Naive B cell (primary cell): ENCODE data around the gene PACRG. TPM values are rescaled to one million over a fixed set of nuclear protein-coding genes. Genes with fewer than 3 reads are reported as not detected.

Source experiments
- ATAC-seq, 2 donors: fragments of 150-1000 bp; cut with Tn5 transposase; 2 replicates each; pipeline ENCODE4 v1.10.0; 2021; ENCODE audit warnings: low read depth in 2 of 2, mild to moderate bottlenecking in 2 of 2, moderate library complexity in 2 of 2
- DNase-seq: peaks from one replicate; pipeline ENCODE4 v3.0.0; 2022
- H3K27ac Mint-ChIP-seq, 6 donors: one replicate each; pipeline ENCODE4 v1.8.0; 2020 to 2022; ENCODE audit warnings: mild to moderate bottlenecking in 6 of 6, mixed read lengths in 6 of 6, moderate library complexity in 5 of 6, inconsistent platforms in 2 of 6
- H3K27me3 Mint-ChIP-seq, 3 donors: one replicate each; pipeline ENCODE4 v1.8.0; 2021 to 2022; ENCODE audit warnings: mixed read lengths in 3 of 3, mild to moderate bottlenecking in 1 of 3
- H3K36me3 Mint-ChIP-seq, 2 donors: one replicate each; pipeline ENCODE4 v1.8.0; 2020 to 2022; ENCODE audit warnings: mixed read lengths in 2 of 2, inconsistent platforms in 1 of 2, mild to moderate bottlenecking in 1 of 2
- H3K4me1 Mint-ChIP-seq, 3 donors: one replicate each; pipeline ENCODE4 v1.8.0; 2020 to 2022; ENCODE audit warnings: mixed read lengths in 3 of 3, inconsistent platforms in 1 of 3, mild to moderate bottlenecking in 1 of 3, moderate library complexity in 1 of 3
- H3K4me3 Mint-ChIP-seq, 8 donors: one replicate each; pipeline ENCODE4 v1.8.0; 2020 to 2022; ENCODE audit warnings: mild to moderate bottlenecking in 8 of 8, mixed read lengths in 8 of 8, moderate library complexity in 8 of 8, inconsistent platforms in 2 of 8
- H3K9me3 Mint-ChIP-seq, 7 donors: one replicate each; pipeline ENCODE4 v1.8.0; 2020 to 2022; ENCODE audit warnings: mixed read lengths in 7 of 7, mild to moderate bottlenecking in 5 of 7, inconsistent platforms in 2 of 7, moderate library complexity in 1 of 7
- polyA plus RNA-seq, 6 donors: library from polyadenylated mRNA; unstranded; fragments of 300-500 nt; fragmentation: Illumina TruSeq; gene quantifications; one replicate each; pipeline ENCODE4 v1.2.3, GENCODE V29; 2021; ENCODE audit warnings: low read depth in 6 of 6

The PACRG gene
- polyA plus RNA-seq, 6 donors from 2014 or later = not detected

- Mint-ChIP-seq H3K27ac (peak overlapping the region in 1 of 6 donors; percentile 24), H3K4me1 (peaks cover 0 to 9% (median 0%) of the 10 kb centered on the region in 3 donors)
Measured at GRCh38 chr6:163252061-163252591, 524.4 kb downstream of the PACRG start.

GRCh38 chr6:163253556-163254213 is 525.9 kb downstream of the PACRG start:
- peak overlapping the region in 1 of 6 donors; percentile 54 for H3K27ac Mint-ChIP-seq
- DNase-seq = no peak
- no peak overlapping the region for H3K4me3 Mint-ChIP-seq
- ATAC-seq = no peak
- no peaks in the 10 kb centered on the region for H3K36me3 Mint-ChIP-seq
- peaks cover 0 to 9% (median 0%) of the 10 kb centered on the region in 3 donors for H3K4me1 Mint-ChIP-seq
- H3K9me3 Mint-ChIP-seq = no peaks in the 10 kb centered on the region
- H3K27me3 Mint-ChIP-seq = peaks cover 0 to 14% (median 5%) of the 10 kb centered on the region in 3 donors

More at GRCh38 chr6:163252061-163252591, 524.4 kb downstream of the PACRG start:
- DNase-seq (no peak), ATAC-seq (no peak)
- Mint-ChIP-seq H3K27me3 (peaks cover 10 to 18% (median 11%) of the 10 kb centered on the region in 3 donors), H3K4me3 (no peak overlapping the region), H3K9me3 (no peaks in the 10 kb centered on the region), H3K36me3 (no peaks in the 10 kb centered on the region)

GRCh38 chr6:163254341-163254835 is 526.6 kb downstream of the PACRG start:
- no peak for DNase-seq
- Mint-ChIP-seq H3K36me3 (no peaks in the 10 kb centered on the region), H3K27me3 (peaks cover 5 to 21% (median 6%) of the 10 kb centered on the region in 3 donors), H3K9me3 (no peaks in the 10 kb centered on the region), H3K27ac (no peak overlapping the region), H3K4me1 (peaks cover 0 to 10% (median 0%) of the 10 kb centered on the region in 3 donors), H3K4me3 (no peak overlapping the region)
- ATAC-seq = no peak

GRCh38 chr6:163255265-163255664 is 527.5 kb downstream of the PACRG start:
- Mint-ChIP-seq H3K4me1 (peaks cover 4 to 11% (median 5%) of the 10 kb centered on the region in 3 donors), H3K27me3 (peaks cover 11 to 28% (median 15%) of the 10 kb centered on the region in 3 donors), H3K4me3 (no peak overlapping the region), H3K36me3 (no peaks in the 10 kb centered on the region), H3K9me3 (peaks cover 0 to 2% (median 0%) of the 10 kb centered on the region in 7 donors), H3K27ac (no peak overlapping the region)
- DNase-seq (no peak), ATAC-seq (no peak)

GRCh38 chr6:163259689-163260088 is 531.9 kb downstream of the PACRG start:
- no peak for DNase-seq
- H3K36me3 Mint-ChIP-seq = no peaks in the 10 kb centered on the region
- ATAC-seq = no peak
- peaks cover 9 to 20% (median 12%) of the 10 kb centered on the region in 3 donors for H3K4me1 Mint-ChIP-seq
- H3K27me3 Mint-ChIP-seq = peaks cover 13 to 30% (median 22%) of the 10 kb centered on the region in 3 donors
- peaks cover 0 to 2% (median 0%) of the 10 kb centered on the region in 7 donors for H3K9me3 Mint-ChIP-seq
- peak overlapping the region in 1 of 6 donors; percentile 55 for H3K27ac Mint-ChIP-seq
- H3K4me3 Mint-ChIP-seq = peak overlapping the region in 1 of 8 donors; percentile 23

- peaks cover 0 to 2% (median 0%) of the 10 kb centered on the region in 7 donors for H3K9me3 Mint-ChIP-seq
- H3K4me1 Mint-ChIP-seq = peaks cover 9 to 20% (median 12%) of the 10 kb centered on the region in 3 donors
- H3K4me3 Mint-ChIP-seq = peak overlapping the region in 6 of 8 donors; percentile 23 to 62 (median 48)
- ATAC-seq = peak in 1 of 2 donors; percentile 27
- H3K27me3 Mint-ChIP-seq = peaks cover 13 to 25% (median 22%) of the 10 kb centered on the region in 3 donors
- no peak for DNase-seq
- no peaks in the 10 kb centered on the region for H3K36me3 Mint-ChIP-seq
- peak overlapping the region in 1 of 6 donors; percentile 55 for H3K27ac Mint-ChIP-seq
Measured at GRCh38 chr6:163260111-163260895, 532.5 kb downstream of the PACRG start.

GRCh38 chr6:163260911-163261310 is 533.1 kb downstream of the PACRG start:
- Mint-ChIP-seq H3K27ac (peak overlapping the region in 1 of 6 donors; percentile 54), H3K9me3 (peaks cover 0 to 2% (median 0%) of the 10 kb centered on the region in 7 donors), H3K4me1 (peaks cover 9 to 20% (median 12%) of the 10 kb centered on the region in 3 donors), H3K4me3 (peak overlapping the region in 3 of 8 donors; percentile 42 to 62 (median 45)), H3K27me3 (peaks cover 13 to 25% (median 22%) of the 10 kb centered on the region in 3 donors), H3K36me3 (no peaks in the 10 kb centered on the region)
- ATAC-seq (no peak), DNase-seq (no peak)

GRCh38 chr6:163261361-163261760 is 533.6 kb downstream of the PACRG start:
- no peak overlapping the region for H3K27ac Mint-ChIP-seq
- H3K27me3 Mint-ChIP-seq = peaks cover 13 to 28% (median 22%) of the 10 kb centered on the region in 3 donors
- no peak overlapping the region for H3K4me3 Mint-ChIP-seq
- no peak for ATAC-seq
- H3K36me3 Mint-ChIP-seq = no peaks in the 10 kb centered on the region
- peaks cover 9 to 20% (median 12%) of the 10 kb centered on the region in 3 donors for H3K4me1 Mint-ChIP-seq
- H3K9me3 Mint-ChIP-seq = peaks cover 0 to 2% (median 0%) of the 10 kb centered on the region in 7 donors
- no peak for DNase-seq

GRCh38 chr6:163262080-163262479 is 534.3 kb downstream of the PACRG start:
- no peak overlapping the region for H3K4me3 Mint-ChIP-seq

GRCh38 chr6:163263196-163263595 is 535.4 kb downstream of the PACRG start:
- no peak overlapping the region for H3K27ac Mint-ChIP-seq
- DNase-seq (no peak), ATAC-seq (no peak)
- peaks cover 9 to 20% (median 12%) of the 10 kb centered on the region in 3 donors for H3K4me1 Mint-ChIP-seq
- H3K4me3 Mint-ChIP-seq = no peak overlapping the region
- H3K36me3 Mint-ChIP-seq = no peaks in the 10 kb centered on the region
- H3K27me3 Mint-ChIP-seq = peaks cover 20 to 31% (median 22%) of the 10 kb centered on the region in 3 donors
- peaks cover 0 to 2% (median 0%) of the 10 kb centered on the region in 7 donors for H3K9me3 Mint-ChIP-seq

More at GRCh38 chr6:163262080-163262479, 534.3 kb downstream of the PACRG start:
- Mint-ChIP-seq H3K36me3 (no peaks in the 10 kb centered on the region), H3K27me3 (peaks cover 20 to 32% (median 22%) of the 10 kb centered on the region in 3 donors), H3K27ac (no peak overlapping the region), H3K9me3 (peaks cover 0 to 2% (median 0%) of the 10 kb centered on the region in 7 donors), H3K4me1 (peaks cover 9 to 20% (median 12%) of the 10 kb centered on the region in 3 donors)
- DNase-seq (no peak), ATAC-seq (no peak)

- ATAC-seq = no peak
- H3K4me3 Mint-ChIP-seq = no peak overlapping the region
- H3K9me3 Mint-ChIP-seq = peaks cover 0 to 2% (median 0%) of the 10 kb centered on the region in 7 donors
- peaks cover 18 to 31% (median 20%) of the 10 kb centered on the region in 3 donors for H3K27me3 Mint-ChIP-seq
- H3K4me1 Mint-ChIP-seq = peaks cover 9 to 20% (median 12%) of the 10 kb centered on the region in 3 donors
- no peak for DNase-seq
- no peak overlapping the region for H3K27ac Mint-ChIP-seq
- H3K36me3 Mint-ChIP-seq = no peaks in the 10 kb centered on the region
Measured at GRCh38 chr6:163263998-163264661, 536.4 kb downstream of the PACRG start.

- H3K9me3 Mint-ChIP-seq = peaks cover 0 to under 1% (median 0%) of the 10 kb centered on the region in 7 donors
- ATAC-seq = no peak
- peaks cover 9 to 15% (median 12%) of the 10 kb centered on the region in 3 donors for H3K4me1 Mint-ChIP-seq
- no peak overlapping the region for H3K27ac Mint-ChIP-seq
- H3K36me3 Mint-ChIP-seq = no peaks in the 10 kb centered on the region
- peaks cover 13 to 26% (median 20%) of the 10 kb centered on the region in 3 donors for H3K27me3 Mint-ChIP-seq
- H3K4me3 Mint-ChIP-seq = no peak overlapping the region
- no peak for DNase-seq
Measured at GRCh38 chr6:163264662-163265035, 536.9 kb downstream of the PACRG start.
